Skin epidermis (tissue), 12 donors: Measurements from ENCODE around the gene IGIP.

Source experiments
- H3K27ac ChIP-seq, 21 experiments: fragments of 200-600 bp; sonication (generic) in 11 of 21; one replicate each; pipeline ENCODE4 v1.5.0; 2020; ENCODE audit warnings: mild to moderate bottlenecking in 3 of 21, inconsistent platforms in 2 of 21, moderate library complexity in 2 of 21
- H3K4me3 ChIP-seq, 7 experiments: fragments of 200-600 bp; sonication (generic) in 2 of 7; one replicate each; pipeline ENCODE4 v1.5.0; 2020; ENCODE audit warnings: inconsistent platforms in 2 of 7, mild to moderate bottlenecking in 2 of 7, moderate library complexity in 1 of 7

IGIP gene

GRCh38 chr5:140134277-140134935 is 8.7 kb downstream of the IGIP start:
- H3K4me3 ChIP-seq: no peak overlapping the region
- H3K27ac ChIP-seq: no peak overlapping the region

- no peak overlapping the region for H3K27ac ChIP-seq
- H3K4me3 ChIP-seq: no peak overlapping the region
Observed at GRCh38 chr5:140135127-140135526, 9.4 kb downstream of the IGIP start.

- no peak overlapping the region for H3K4me3 ChIP-seq
- no peak overlapping the region for H3K27ac ChIP-seq
Observed at GRCh38 chr5:140136624-140137023, 10.9 kb downstream of the IGIP start.

GRCh38 chr5:140140435-140140834 is 14.7 kb downstream of the IGIP start:
- no peak overlapping the region for H3K4me3 ChIP-seq
- no peak overlapping the region for H3K27ac ChIP-seq

GRCh38 chr5:140141241-140141640 is 15.5 kb downstream of the IGIP start:
- H3K4me3 ChIP-seq: no peak overlapping the region

GRCh38 chr5:140142246-140142645 is 16.5 kb downstream of the IGIP start:
- Histone ChIP-seq H3K27ac (no peak overlapping the region), H3K4me3 (no peak overlapping the region)

More at GRCh38 chr5:140141241-140141640, 15.5 kb downstream of the IGIP start:
- H3K27ac ChIP-seq: no peak overlapping the region

GRCh38 chr5:140142856-140143255 is 17.1 kb downstream of the IGIP start:
- no peak overlapping the region for H3K27ac ChIP-seq
- H3K4me3 ChIP-seq: no peak overlapping the region

GRCh38 chr5:140143521-140144258 is 18.0 kb downstream of the IGIP start:
- no peak overlapping the region for H3K27ac ChIP-seq

GRCh38 chr5:140145256-140145655 is 19.5 kb downstream of the IGIP start:
- peak overlapping the region in 2 of 7 experiments; percentile 22 to 30 for H3K4me3 ChIP-seq
- H3K27ac ChIP-seq: no peak overlapping the region

More at GRCh38 chr5:140143521-140144258, 18.0 kb downstream of the IGIP start:
- no peak overlapping the region for H3K4me3 ChIP-seq

- H3K27ac ChIP-seq: peak overlapping the region in 3 of 21 experiments; percentile 10 to 69 (median 42)
- peak overlapping the region in 6 of 7 experiments; percentile 2 to 30 (median 16) for H3K4me3 ChIP-seq
Observed at GRCh38 chr5:140145818-140146522, 20.2 kb downstream of the IGIP start.

GRCh38 chr5:140146523-140146842 is 20.7 kb downstream of the IGIP start:
- Histone ChIP-seq H3K4me3 (peak overlapping the region in 3 of 7 experiments; percentile 10 to 30 (median 23)), H3K27ac (no peak overlapping the region)

GRCh38 chr5:140147460-140147859 is 21.7 kb downstream of the IGIP start:
- Histone ChIP-seq H3K4me3 (no peak overlapping the region), H3K27ac (no peak overlapping the region)

- Histone ChIP-seq H3K27ac (no peak overlapping the region), H3K4me3 (no peak overlapping the region)
Observed at GRCh38 chr5:140148508-140148907, 22.8 kb downstream of the IGIP start.

GRCh38 chr5:140150201-140150600 is 24.5 kb downstream of the IGIP start:
- no peak overlapping the region for H3K27ac ChIP-seq
- H3K4me3 ChIP-seq: no peak overlapping the region

GRCh38 chr5:140151144-140152021 is 25.6 kb downstream of the IGIP start:
- Histone ChIP-seq H3K27ac (no peak overlapping the region), H3K4me3 (no peak overlapping the region)

GRCh38 chr5:140152022-140152999 is 26.6 kb downstream of the IGIP start:
- no peak overlapping the region for H3K4me3 ChIP-seq
- no peak overlapping the region for H3K27ac ChIP-seq

- no peak overlapping the region for H3K27ac ChIP-seq
- no peak overlapping the region for H3K4me3 ChIP-seq
Observed at GRCh38 chr5:140153255-140153654, 27.5 kb downstream of the IGIP start.

- H3K4me3 ChIP-seq: no peak overlapping the region
- H3K27ac ChIP-seq: no peak overlapping the region
Observed at GRCh38 chr5:140153905-140154304, 28.2 kb downstream of the IGIP start.
